HG03108 (cell line): ENCODE measurements around the gene UGDH.
"Not testable (repeated sequence)": the region's sequence is repeated elsewhere in the genome, so short reads cannot be mapped to it uniquely, and the experiment has no call there.

ENCODE experiments used
- ATAC-seq: cut with Tn5 transposase; IDR thresholded peaks from one replicate; pipeline ENCODE4 v1.9.1; 2021; ENCODE audit warnings: moderate library complexity; ENCODE audit not compliant: unreplicated experiment

Gene UGDH

GRCh38 chr4:39495446-39496213, 31.6 kb downstream of the UGDH start:
- no peak for ATAC-seq

- ATAC-seq: no peak
These were observed 32.9 kb downstream of the UGDH start for GRCh38 chr4:39494354-39494753.

GRCh38 chr4:39490322-39490721, 36.9 kb downstream of the UGDH start:
- ATAC-seq: no peak

GRCh38 chr4:39486221-39486804, 40.9 kb downstream of the UGDH start:
- no peak for ATAC-seq

GRCh38 chr4:39484582-39485272, 42.5 kb downstream of the UGDH start:
- ATAC-seq: no peak

- ATAC-seq: no peak
These were observed 46.1 kb downstream of the UGDH start for GRCh38 chr4:39480902-39481695.

GRCh38 chr4:39480251-39480650, 47.0 kb downstream of the UGDH start:
- ATAC-seq: no peak

GRCh38 chr4:39476187-39476895, 50.9 kb downstream of the UGDH start:
- ATAC-seq: no peak

GRCh38 chr4:39472396-39472795, 54.8 kb downstream of the UGDH start:
- ATAC-seq: no peak

GRCh38 chr4:39470402-39470801, 56.8 kb downstream of the UGDH start:
- no peak for ATAC-seq

GRCh38 chr4:39469429-39470077, 57.7 kb downstream of the UGDH start:
- ATAC-seq: peak; percentile 90

- ATAC-seq: no peak
These were observed 59.8 kb downstream of the UGDH start for GRCh38 chr4:39467464-39467863.

GRCh38 chr4:39466747-39467146, 60.5 kb downstream of the UGDH start:
- no peak for ATAC-seq

GRCh38 chr4:39464886-39465501, 62.2 kb downstream of the UGDH start:
- ATAC-seq: no peak

- ATAC-seq: peak; percentile 84
These were observed 68.5 kb downstream of the UGDH start, which contains the start of the genes LIAS and RPL9 for GRCh38 chr4:39458505-39459300. TSS of gene LIAS (plus strand) at chr4:39459056. CDS start at chr4:39459118, 62 bp downstream. TSS of gene RPL9 (minus strand) at chr4:39458922. CDS start at chr4:39458439, 483 bp downstream.

- not testable (repeated sequence) for ATAC-seq
These were observed 69.1 kb downstream of the UGDH start for GRCh38 chr4:39458161-39458504.

GRCh38 chr4:39456946-39457763, 70.1 kb downstream of the UGDH start:
- ATAC-seq: no peak

GRCh38 chr4:39455486-39455885, 71.8 kb downstream of the UGDH start:
- no peak for ATAC-seq
